PC-3 (cell line): ENCODE data around the gene FASN.

Source experiments
- CTCF ChIP-seq: fragments of 300-600 bp; sonication (generic); conservative IDR thresholded peaks from 2 replicates; pipeline ENCODE4 v1.5.1; 2017; ENCODE audit warnings: antibody characterized with exemption, low read depth, mild to moderate bottlenecking, low read length
- EZH2 ChIP-seq: fragments of 300-600 bp; sonication (generic); IDR thresholded peaks from one replicate; pipeline ENCODE4 v1.6.1; 2017; ENCODE audit warnings: antibody characterized with exemption, mild to moderate bottlenecking, low read length; ENCODE audit not compliant: unreplicated experiment
- EZH2phosphoT487 ChIP-seq: fragments of 300-600 bp; sonication (generic); IDR thresholded peaks from 2 replicates; pipeline ENCODE4 v1.6.1; 2018; ENCODE audit warnings: mild to moderate bottlenecking, antibody characterized with exemption, low read length, borderline replicate concordance

- TF ChIP-seq EZH2 (no peak), CTCF (no peak), EZH2phosphoT487 (no peak)
Measured at GRCh38 chr17:82087961-82088837, 9.8 kb downstream of the FASN start.
